B cell (primary cell): ENCODE data around the gene MSH3. TPM values are rescaled to one million over a fixed set of nuclear protein-coding genes. Genes with fewer than 3 reads are reported as not detected.

Experiments used
- ATAC-seq: fragments of 200-7000 bp; cut with Tn5 transposase; one replicate; pipeline ENCODE4 v1.10.0; 2021; ENCODE audit warnings: low read depth, mild to moderate bottlenecking, moderate number of reproducible peaks, moderate library complexity
- CTCF ChIA-PET: fragments of 350-600 bp; sonication (Branson Sonifier 250); formaldehyde crosslinking; loops from one replicate; lab custom pipeline; 2021; ENCODE audit warnings: antibody characterized with exemption, inconsistent platforms; lab: Charles Lee
- POLR2A ChIA-PET: fragments of 350-600 bp; sonication (Branson Sonifier 250); formaldehyde crosslinking; loops from one replicate; lab custom pipeline; 2021; ENCODE audit warnings: antibody characterized with exemption; lab: Charles Lee
- DNase-seq: peaks from one replicate; pipeline ENCODE4 v3.0.0; 2013
- H2AFZ ChIP-seq: 2 replicates; pipeline ENCODE4 v1.6.1; 2012; ENCODE audit warnings: mild to moderate bottlenecking, low read depth, low read length; ENCODE audit not compliant: insufficient read depth, poor library complexity, severe bottlenecking
- H3K27ac ChIP-seq, 2 donors: 1 replicate in 1 of 2; 2 replicates in 1 of 2; pipeline ENCODE4 v1.5.1; 2012 to 2013; ENCODE audit warnings: low read length in 2 of 2, mild to moderate bottlenecking in 2 of 2, moderate library complexity in 1 of 2
- H3K27me3 ChIP-seq, 4 experiments: fragments of 200-600 bp in 1 of 4; sonication (generic) in 1 of 4; replicated peaks in 1 of 4; 1 replicate in 2 of 4; 2 replicates in 2 of 4; pipeline versions ENCODE4 v1.6.1 to v1.7.0; 2013 to 2016; ENCODE audit warnings: low read length in 3 of 4, mild to moderate bottlenecking in 2 of 4, mixed read lengths in 1 of 4, moderate library complexity in 1 of 4; ENCODE audit not compliant: insufficient read depth in 4 of 4, control insufficient read depth in 3 of 4; ENCODE audit errors: control extremely low read depth in 1 of 4
- H3K36me3 ChIP-seq, 2 experiments: replicated peaks in 1 of 2; 1 replicate in 1 of 2; 2 replicates in 1 of 2; pipeline versions ENCODE4 v1.6.1 to v1.7.1; 2013; ENCODE audit warnings: low read length in 1 of 2; ENCODE audit not compliant: insufficient read depth in 2 of 2, control insufficient read depth in 1 of 2; ENCODE audit errors: control extremely low read depth in 1 of 2, extremely low read depth in 1 of 2
- H3K4me1 ChIP-seq, 2 donors: fragments of 200-600 bp in 1 of 2; sonication (generic) in 1 of 2; 1 replicate in 1 of 2; 2 replicates in 1 of 2; pipeline versions ENCODE4 v1.5.1 to v1.6.1; 2013 to 2017; ENCODE audit warnings: low read length in 2 of 2; ENCODE audit not compliant: control insufficient read depth in 2 of 2, insufficient read depth in 2 of 2
- H3K4me2 ChIP-seq: replicated peaks from 2 replicates; pipeline ENCODE3; 2012; ENCODE audit warnings: mild to moderate bottlenecking, low read depth, low read length; ENCODE audit not compliant: poor library complexity, severe bottlenecking
- H3K4me3 ChIP-seq, 5 experiments: fragments of 200-600 bp in 1 of 5; sonication (generic) in 1 of 5; 1 replicate in 3 of 5; 2 replicates in 2 of 5; pipeline versions ENCODE4 v1.5.1 to v1.7.0; 2011 to 2016; ENCODE audit warnings: low read length in 4 of 5, mild to moderate bottlenecking in 4 of 5, low read depth in 2 of 5, control low read depth in 1 of 5, moderate library complexity in 1 of 5; ENCODE audit not compliant: insufficient read depth in 1 of 5; ENCODE audit errors: control extremely low read depth in 1 of 5, extremely low read depth in 1 of 5
- H3K79me2 ChIP-seq: fragments of 200-600 bp; sonication (generic); one replicate; pipeline ENCODE4 v1.6.0; 2016; ENCODE audit warnings: low read length; ENCODE audit not compliant: control insufficient read depth, insufficient read depth
- H3K9ac ChIP-seq: fragments of 200-600 bp; sonication (generic); 2 replicates; pipeline ENCODE4 v1.6.1; 2017; ENCODE audit warnings: mild to moderate bottlenecking, low read length, moderate library complexity
- H3K9me3 ChIP-seq, 3 donors: one replicate each; pipeline versions ENCODE4 v1.6.1 to v1.7.1; 2013; ENCODE audit warnings: low read length in 2 of 3; ENCODE audit not compliant: control insufficient read depth in 2 of 3, insufficient read depth in 1 of 3; ENCODE audit errors: control extremely low read depth in 1 of 3
- H4K20me1 ChIP-seq: 2 replicates; pipeline ENCODE4 v1.6.0; 2012; ENCODE audit warnings: mild to moderate bottlenecking, low read length; ENCODE audit not compliant: insufficient read depth, control insufficient read depth, poor library complexity, severe bottlenecking
- H3K27ac Mint-ChIP-seq: one replicate; pipeline ENCODE4 v1.8.0; 2021; ENCODE audit warnings: mixed read lengths
- H3K27me3 Mint-ChIP-seq: one replicate; pipeline ENCODE4 v1.8.0; 2021; ENCODE audit warnings: mixed read lengths
- H3K4me1 Mint-ChIP-seq: one replicate; pipeline ENCODE4 v1.8.0; 2021; ENCODE audit warnings: mixed read lengths
- H3K4me3 Mint-ChIP-seq: one replicate; pipeline ENCODE4 v1.8.0; 2021; ENCODE audit warnings: mixed read lengths
- H3K9me3 Mint-ChIP-seq: one replicate; pipeline ENCODE4 v1.8.0; 2022; ENCODE audit warnings: mixed read lengths; ENCODE audit not compliant: insufficient read depth
- CTCF ChIP-seq: fragments of 200-600 bp; IDR thresholded peaks from one replicate; pipeline ENCODE4 v1.8.0; 2022; ENCODE audit warnings: antibody characterized with exemption, mild to moderate bottlenecking
- EZH2 ChIP-seq: IDR thresholded peaks from 2 replicates; pipeline ENCODE4 v1.6.1; 2012; ENCODE audit warnings: borderline replicate concordance, low read depth, mild to moderate bottlenecking, moderate library complexity, low read length; ENCODE audit not compliant: insufficient read depth, poor library complexity, severe bottlenecking
- WGBS: methylation state at CpG from one replicate; pipeline ENCODE4 v1.1.5; 2013; ENCODE audit warnings: missing lambda C conversion rate; ENCODE audit not compliant: insufficient coverage; 5-methylcytosine and 5-hydroxymethylcytosine counted together
- intact Hi-C: fragments of 100-400 bp; cut with micrococcal nuclease; formaldehyde crosslinking; loops from one replicate; pipeline ENCODE4 v1.10.0; 2022
- polyA plus RNA-seq: library from polyadenylated mRNA; depleted of rRNA; stranded (reverse); fragments of >200 nt; gene quantifications from 2 replicates; pipeline ENCODE4 v1.2.3, GENCODE V29; 2012
- total RNA-seq, 2 donors: library from RNA; stranded (reverse); fragments of 120-200 nt in 1 of 2; gene quantifications; 1 replicate in 1 of 2; 2 replicates in 1 of 2; pipeline versions ENCODE4 v1.2.3 to v1.2.4, GENCODE V29; 2013 to 2022

Gene MSH3
- total and polyA plus RNA-seq, 2 donors (not counting 1 experiment from before 2014, with no cell fraction given) = 3.5 to 26.3 TPM

DNA sequence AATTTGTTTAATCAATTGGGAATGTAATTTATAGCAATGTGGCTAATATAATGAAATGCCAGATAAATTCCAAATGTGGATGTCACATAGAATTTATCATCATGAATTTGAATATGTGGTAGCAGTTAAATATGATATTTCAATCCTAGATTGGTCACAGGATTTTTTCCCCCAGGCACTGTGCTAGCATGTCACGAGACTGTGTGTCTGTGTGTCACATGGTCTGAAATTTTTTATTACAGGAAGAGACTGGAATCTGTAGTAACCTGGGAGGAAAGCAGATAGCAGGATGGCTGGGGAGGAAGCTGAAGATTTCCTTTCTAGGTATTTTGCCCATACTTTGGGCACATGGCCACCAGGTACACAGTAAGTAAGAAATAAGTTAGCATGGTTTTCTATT, 35.4 kb upstream of the MSH3 start:
- no peak for TF ChIP-seq CTCF
- no peak for TF ChIP-seq EZH2
- intact Hi-C loops = no loop called here
- Histone ChIP-seq H3K79me2 (no peaks in the 10 kb centered on the region), H3K9ac (no peak overlapping the region), H3K36me3 (no peaks in the 10 kb centered on the region), H3K9me3 (no peaks in the 10 kb centered on the region), H3K4me2 (no peak overlapping the region), H4K20me1 (no peaks in the 10 kb centered on the region), H2AFZ (no peak overlapping the region), H3K27ac (no peak overlapping the region), H3K4me1 (no peaks in the 10 kb centered on the region), H3K4me3 (no peak overlapping the region), H3K27me3 (no peaks in the 10 kb centered on the region)
- Mint-ChIP-seq H3K27me3 (no peaks in the 10 kb centered on the region), H3K4me3 (no peak overlapping the region), H3K4me1 (no peaks in the 10 kb centered on the region), H3K27ac (no peak overlapping the region), H3K9me3 (no peaks in the 10 kb centered on the region)
- ATAC-seq (no peak), DNase-seq (no peak)
- no CpG with 5 or more reads among the region's 1 CpG for WGBS
- ChIA-PET POLR2A (no interaction called here), CTCF (no interaction called here)

DNA sequence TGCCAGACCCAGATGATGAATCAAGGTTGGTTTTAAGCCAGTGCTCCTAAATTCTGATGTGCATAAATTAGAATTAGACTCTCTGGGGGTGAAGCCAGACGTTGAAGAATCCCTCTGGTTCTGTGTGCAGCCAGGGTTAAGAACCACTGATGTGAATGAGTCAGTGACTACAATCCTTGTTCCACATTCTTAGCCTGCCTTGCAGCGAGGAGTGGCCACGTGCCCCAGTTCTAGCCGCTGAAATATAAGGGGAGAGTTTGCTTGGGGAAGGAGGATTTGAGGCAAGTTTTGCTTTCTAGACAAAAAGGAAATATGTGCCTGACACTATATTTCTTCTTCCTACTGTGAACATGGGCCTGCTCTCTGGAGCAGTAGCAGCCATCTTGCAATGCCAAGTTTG, 34.2 kb upstream of the MSH3 start:
- Histone ChIP-seq H4K20me1 (no peaks in the 10 kb centered on the region), H3K36me3 (no peaks in the 10 kb centered on the region), H2AFZ (no peak overlapping the region), H3K9ac (no peak overlapping the region), H3K4me3 (no peak overlapping the region), H3K4me2 (no peak overlapping the region), H3K27me3 (no peaks in the 10 kb centered on the region), H3K4me1 (no peaks in the 10 kb centered on the region), H3K9me3 (no peaks in the 10 kb centered on the region), H3K79me2 (no peaks in the 10 kb centered on the region), H3K27ac (no peak overlapping the region)
- ChIA-PET POLR2A (no interaction called here), CTCF (no interaction called here)
- no peak for DNase-seq
- no peaks in the 10 kb centered on the region for H3K4me1 Mint-ChIP-seq
- no peaks in the 10 kb centered on the region for H3K27me3 Mint-ChIP-seq
- H3K4me3 Mint-ChIP-seq = no peak overlapping the region
- 84% methylated on average over 3 of the region's 4 CpGs for WGBS
- no peak for ATAC-seq
- no peak for TF ChIP-seq CTCF
- no peak for TF ChIP-seq EZH2
- no peaks in the 10 kb centered on the region for H3K9me3 Mint-ChIP-seq
- intact Hi-C loops = no loop called here
- H3K27ac Mint-ChIP-seq = no peak overlapping the region
